HEK293 (cell line): ENCODE measurements around the gene SKAP1.

ENCODE experiments used
- CTCF ChIP-seq: fragments of 450-650 bp; formaldehyde crosslinking; IDR thresholded peaks from 2 replicates; pipeline ENCODE4 v1.5.1; 2016; ENCODE audit warnings: missing biosample characterization, missing genetic modification characterization
- ZBTB20 ChIP-seq: fragments of 450-650 bp; formaldehyde crosslinking; IDR thresholded peaks from 2 replicates; pipeline ENCODE4 v1.5.1; 2016; ENCODE audit warnings: missing biosample characterization, missing genetic modification characterization
- ZNF223 ChIP-seq: fragments of 450-650 bp; formaldehyde crosslinking; IDR thresholded peaks from 2 replicates; pipeline ENCODE4 v1.5.1; 2016; ENCODE audit warnings: missing biosample characterization, missing genetic modification characterization
- ZNF449 ChIP-seq: fragments of 450-650 bp; formaldehyde crosslinking; IDR thresholded peaks from 2 replicates; pipeline ENCODE4 v1.5.1; 2017; ENCODE audit warnings: missing biosample characterization, mild to moderate bottlenecking, missing genetic modification characterization, moderate library complexity

GRCh38 chr17:48479014-48479402, 49.0 kb upstream of the SKAP1 start:
- TF ChIP-seq CTCF (tag by site-specific recombination) (no peak), ZBTB20 (tag by site-specific recombination) (no peak), ZNF449 (no peak), ZNF223 (no peak)
